HCT116 (cell line): ENCODE measurements around the gene MUS81. TPM values are rescaled to one million over a fixed set of nuclear protein-coding genes. Genes with fewer than 3 reads are reported as not detected.
A peak's percentile ranks its signal among the peaks of the same experiment; 100 is the strongest.

Experiments used
- ATAC-seq: fragments of 200-7000 bp; cut with Tn5 transposase; 2 replicates; pipeline ENCODE4 v1.9.1; 2020; ENCODE audit warnings: mild to moderate bottlenecking, moderate library complexity
- BruUV-seq: library from RNA; stranded (reverse); fragments of 400-500 nt; replicated peaks from 2 replicates; lab custom pipeline; 2021; lab: Mats Ljungman, UMichigan
- CTCF ChIA-PET: fragments of 300-600 bp; sonication (Branson Sonifier 250); formaldehyde crosslinking; loops from one replicate; lab custom pipeline; 2021; ENCODE audit warnings: antibody characterized with exemption; lab: Charles Lee
- POLR2A ChIA-PET: fragments of 300-600, 350-600 bp; sonication (Branson Sonifier 250); formaldehyde crosslinking; loops from one replicate; lab custom pipeline; 2021; ENCODE audit warnings: antibody characterized with exemption; lab: Charles Lee
- RAD21 ChIA-PET, 2 experiments: fragments of 300-600 bp; sonication (Branson Sonifier 250); formaldehyde crosslinking; loops; one replicate each; lab custom pipeline; 2023; ENCODE audit warnings: low total read pairs in 2 of 2; ENCODE audit not compliant: uncharacterized antibody in 2 of 2, unreplicated experiment in 2 of 2, low non-redundant PET in 1 of 2; lab: Charles Lee
- DNase-seq: peaks from one replicate; pipeline ENCODE4 v3.0.0-alpha.2; 2010; ENCODE audit warnings: low read depth, low spot score
- H2AFZ ChIP-seq: fragments of 200-600 bp; shearing (Covaris generic), sonication (generic); 2 replicates; pipeline ENCODE4 v1.6.1; 2017; ENCODE audit warnings: low read depth, mixed run types, mixed read lengths, antibody characterized with exemption, low read length; ENCODE audit not compliant: poor library complexity, severe bottlenecking
- H3K27ac ChIP-seq: 2 replicates; pipeline ENCODE4 v1.5.1; 2012; ENCODE audit warnings: low read depth, low read length
- H3K27me3 ChIP-seq: fragments of 200-600 bp; sonication (generic); 2 replicates; pipeline ENCODE4 v1.6.1; 2016; ENCODE audit warnings: mixed run types, low read length, mixed read lengths; ENCODE audit not compliant: insufficient read depth
- H3K36me3 ChIP-seq, 2 experiments: fragments of 200-500 bp in 1 of 2; fragments of 200-600 bp in 1 of 2; sonication (Bioruptor generic) in 1 of 2; sonication (generic) in 1 of 2; 2 replicates each; pipeline versions ENCODE4 v1.5.1 to v1.6.1; 2014 to 2016; ENCODE audit warnings: low read length in 2 of 2, inconsistent platforms in 1 of 2, mixed read lengths in 1 of 2, mixed run types in 1 of 2; ENCODE audit not compliant: insufficient read depth in 2 of 2, control insufficient read depth in 1 of 2
- H3K4me1 ChIP-seq, 2 experiments: fragments of 200-600 bp in 1 of 2; sonication (generic) in 1 of 2; 2 replicates each; pipeline versions ENCODE4 v1.5.1 to v1.6.1; 2012 to 2017; ENCODE audit warnings: low read length in 2 of 2, inconsistent platforms in 1 of 2, mild to moderate bottlenecking in 1 of 2, mixed read lengths in 1 of 2, mixed run types in 1 of 2, moderate library complexity in 1 of 2; ENCODE audit not compliant: insufficient read depth in 2 of 2, control insufficient read depth in 1 of 2
- H3K4me2 ChIP-seq: fragments of 200-600 bp; sonication (generic); 2 replicates; pipeline ENCODE4 v1.6.1; 2017; ENCODE audit warnings: mixed run types, low read length, mixed read lengths
- H3K4me3 ChIP-seq, 2 experiments: fragments of 200-600 bp in 1 of 2; sonication (generic) in 1 of 2; replicated peaks in 1 of 2; 2 replicates each; pipeline ENCODE4 v1.5.1; 2011 to 2016; ENCODE audit warnings: low read length in 2 of 2, control low read depth in 1 of 2, low read depth in 1 of 2, mild to moderate bottlenecking in 1 of 2, mixed read lengths in 1 of 2, mixed run types in 1 of 2
- H3K79me2 ChIP-seq: fragments of 200-600 bp; sonication (generic); 2 replicates; pipeline ENCODE4 v1.6.1; 2017; ENCODE audit warnings: mild to moderate bottlenecking, mixed run types, low read length, moderate library complexity, mixed read lengths; ENCODE audit not compliant: insufficient read depth
- H3K9ac ChIP-seq: fragments of 200-600 bp; sonication (generic); 2 replicates; pipeline ENCODE4 v1.6.1; 2016; ENCODE audit warnings: low read length, mixed read lengths
- H3K9me2 ChIP-seq: fragments of 200-600 bp; sonication (generic), shearing (Covaris generic); 2 replicates; pipeline ENCODE4 v1.6.1; 2017; ENCODE audit warnings: mixed run types, mild to moderate bottlenecking, moderate library complexity; ENCODE audit not compliant: insufficient read depth
- H3K9me3 ChIP-seq, 2 experiments: fragments of 200-500 bp in 1 of 2; fragments of 200-600 bp in 1 of 2; sonication (Bioruptor generic) in 1 of 2; sonication (generic) in 1 of 2; 2 replicates each; pipeline ENCODE4 v1.6.1; 2014 to 2017; ENCODE audit warnings: low read length in 2 of 2, mixed read lengths in 2 of 2, inconsistent platforms in 1 of 2, low read depth in 1 of 2, mild to moderate bottlenecking in 1 of 2, mixed run types in 1 of 2, moderate library complexity in 1 of 2; ENCODE audit not compliant: control insufficient read depth in 1 of 2, insufficient read depth in 1 of 2
- H4K20me1 ChIP-seq: fragments of 200-600 bp; sonication (generic), shearing (Covaris generic); 2 replicates; pipeline ENCODE4 v1.6.1; 2017; ENCODE audit warnings: mixed run types, mild to moderate bottlenecking, moderate library complexity; ENCODE audit not compliant: insufficient read depth
- EZH2phosphoT487 ChIP-seq: fragments of 200-600 bp; IDR thresholded peaks from 2 replicates; pipeline ENCODE4 v1.6.1; 2018; ENCODE audit warnings: antibody characterized with exemption, borderline replicate concordance
- POLR2A ChIP-seq: IDR thresholded peaks from 2 replicates; pipeline ENCODE4 v1.7.0; 2011; ENCODE audit warnings: borderline replicate concordance; ENCODE audit not compliant: insufficient read depth, insufficient read length; ENCODE audit errors: extremely low read depth
- SRF ChIP-seq: IDR thresholded peaks from 2 replicates; pipeline ENCODE4 v1.6.1; 2012; ENCODE audit warnings: low read depth
- YY1 ChIP-seq: IDR thresholded peaks from 2 replicates; pipeline ENCODE4 v1.6.1; 2011; ENCODE audit warnings: low read length, low read depth, moderate library complexity, mild to moderate bottlenecking; ENCODE audit not compliant: insufficient replicate concordance; ENCODE audit errors: extremely low read depth
- ZNF274 ChIP-seq: fragments of 200-500 bp; sonication (Bioruptor generic); IDR thresholded peaks from 2 replicates; pipeline ENCODE4 v1.6.1; 2014; ENCODE audit warnings: mild to moderate bottlenecking, low read depth, low read length, inconsistent platforms
- intact Hi-C: fragments of 100-400 bp; cut with micrococcal nuclease; formaldehyde crosslinking; loops from 2 replicates; pipeline ENCODE4 v1.10.0; 2022
- total RNA-seq: library from RNA; stranded (reverse); gene quantifications from one replicate; pipeline ENCODE4 v1.2.1, GENCODE V29; 2021; ENCODE audit not compliant: unreplicated experiment
- TF ChIP-seq, protein P1 (sequence below), 3 experiments: fragments of 200-600 bp in 1 of 3; sonication (generic) in 1 of 3; IDR thresholded peaks in 2 of 3; conservative IDR thresholded peaks in 1 of 3; 2 replicates each; pipeline ENCODE4 v1.5.1; 2012 to 2017; ENCODE audit warnings: low read depth in 2 of 3, low read length in 2 of 3, antibody characterized with exemption in 1 of 3, borderline replicate concordance in 1 of 3, control low read depth in 1 of 3, mild to moderate bottlenecking in 1 of 3, mixed read lengths in 1 of 3, mixed run types in 1 of 3, moderate library complexity in 1 of 3; ENCODE audit not compliant: insufficient read depth in 1 of 3
- TF ChIP-seq, protein P2 (sequence below): IDR thresholded peaks from 2 replicates; pipeline ENCODE4 v1.6.1; 2012; ENCODE audit warnings: low read depth
- TF ChIP-seq, protein P3 (sequence below): IDR thresholded peaks from 2 replicates; pipeline ENCODE4 v1.6.1; 2012

The MUS81 gene
- total RNA-seq, 1 experiment from 2014 or later, result 47.2 TPM

DNA sequence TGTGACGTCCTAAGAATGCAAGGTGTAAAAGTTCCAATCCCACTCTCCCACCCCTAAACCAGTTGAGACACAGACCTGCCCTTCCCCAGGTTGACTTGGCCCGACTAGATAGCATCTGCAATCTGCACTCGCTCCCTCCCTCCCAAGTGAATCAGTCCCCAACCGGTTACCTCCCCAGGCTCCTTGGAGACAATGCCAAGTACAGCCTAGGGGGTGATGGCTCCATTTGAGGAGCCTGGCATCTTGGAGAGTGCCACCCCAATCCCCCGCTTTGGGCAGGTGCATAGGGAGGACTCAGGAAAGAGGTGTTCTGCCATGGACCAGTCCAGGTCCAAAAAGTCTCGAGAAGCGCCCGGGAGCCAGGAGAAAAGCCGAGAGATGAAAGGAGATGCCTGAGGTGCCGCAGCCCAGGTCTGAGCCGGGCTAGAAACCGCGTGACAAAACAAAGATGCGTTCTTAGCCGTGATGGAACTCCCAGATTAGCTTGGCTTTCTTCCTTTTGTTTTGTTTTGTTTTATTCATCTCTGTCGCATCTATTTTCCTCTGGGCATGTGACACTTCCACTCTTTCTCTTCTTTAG is 45.2 kb upstream of the MUS81 start:
- RAD21 ChIA-PET, result no interaction called here
- POLR2A ChIA-PET, result no interaction called here
- Histone ChIP-seq H3K4me1 (peaks cover 0 to 12% of the 10 kb centered on the region in 2 experiments; a peak in 2 of 4 replicates), H3K27ac (no peak overlapping the region), H3K79me2 (no peaks in the 10 kb centered on the region), H4K20me1 (no peaks in the 10 kb centered on the region), H3K9ac (no peak overlapping the region), H3K27me3 (no peaks in the 10 kb centered on the region), H3K4me3 (no peak overlapping the region), H2AFZ (no peak overlapping the region), H3K4me2 (no peak overlapping the region), H3K9me3 (no peaks in the 10 kb centered on the region), H3K36me3 (no peaks in the 10 kb centered on the region), H3K9me2 (no peaks in the 10 kb centered on the region)
- DNase-seq, result no peak
- no peak for TF ChIP-seq EZH2phosphoT487
- TF ChIP-seq, protein P1, sequence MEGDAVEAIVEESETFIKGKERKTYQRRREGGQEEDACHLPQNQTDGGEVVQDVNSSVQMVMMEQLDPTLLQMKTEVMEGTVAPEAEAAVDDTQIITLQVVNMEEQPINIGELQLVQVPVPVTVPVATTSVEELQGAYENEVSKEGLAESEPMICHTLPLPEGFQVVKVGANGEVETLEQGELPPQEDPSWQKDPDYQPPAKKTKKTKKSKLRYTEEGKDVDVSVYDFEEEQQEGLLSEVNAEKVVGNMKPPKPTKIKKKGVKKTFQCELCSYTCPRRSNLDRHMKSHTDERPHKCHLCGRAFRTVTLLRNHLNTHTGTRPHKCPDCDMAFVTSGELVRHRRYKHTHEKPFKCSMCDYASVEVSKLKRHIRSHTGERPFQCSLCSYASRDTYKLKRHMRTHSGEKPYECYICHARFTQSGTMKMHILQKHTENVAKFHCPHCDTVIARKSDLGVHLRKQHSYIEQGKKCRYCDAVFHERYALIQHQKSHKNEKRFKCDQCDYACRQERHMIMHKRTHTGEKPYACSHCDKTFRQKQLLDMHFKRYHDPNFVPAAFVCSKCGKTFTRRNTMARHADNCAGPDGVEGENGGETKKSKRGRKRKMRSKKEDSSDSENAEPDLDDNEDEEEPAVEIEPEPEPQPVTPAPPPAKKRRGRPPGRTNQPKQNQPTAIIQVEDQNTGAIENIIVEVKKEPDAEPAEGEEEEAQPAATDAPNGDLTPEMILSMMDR (IDR thresholded peaks at IDR 0.05 in 2 of 3, conservative IDR thresholded peaks at IDR 0.05 in 1 of 3; ENCODE audit: borderline replicate concordance in 1 of 3, insufficient read depth in 1 of 3, low read depth in 2 of 3, low read length in 2 of 3), result no peak
- TF ChIP-seq, protein P2, sequence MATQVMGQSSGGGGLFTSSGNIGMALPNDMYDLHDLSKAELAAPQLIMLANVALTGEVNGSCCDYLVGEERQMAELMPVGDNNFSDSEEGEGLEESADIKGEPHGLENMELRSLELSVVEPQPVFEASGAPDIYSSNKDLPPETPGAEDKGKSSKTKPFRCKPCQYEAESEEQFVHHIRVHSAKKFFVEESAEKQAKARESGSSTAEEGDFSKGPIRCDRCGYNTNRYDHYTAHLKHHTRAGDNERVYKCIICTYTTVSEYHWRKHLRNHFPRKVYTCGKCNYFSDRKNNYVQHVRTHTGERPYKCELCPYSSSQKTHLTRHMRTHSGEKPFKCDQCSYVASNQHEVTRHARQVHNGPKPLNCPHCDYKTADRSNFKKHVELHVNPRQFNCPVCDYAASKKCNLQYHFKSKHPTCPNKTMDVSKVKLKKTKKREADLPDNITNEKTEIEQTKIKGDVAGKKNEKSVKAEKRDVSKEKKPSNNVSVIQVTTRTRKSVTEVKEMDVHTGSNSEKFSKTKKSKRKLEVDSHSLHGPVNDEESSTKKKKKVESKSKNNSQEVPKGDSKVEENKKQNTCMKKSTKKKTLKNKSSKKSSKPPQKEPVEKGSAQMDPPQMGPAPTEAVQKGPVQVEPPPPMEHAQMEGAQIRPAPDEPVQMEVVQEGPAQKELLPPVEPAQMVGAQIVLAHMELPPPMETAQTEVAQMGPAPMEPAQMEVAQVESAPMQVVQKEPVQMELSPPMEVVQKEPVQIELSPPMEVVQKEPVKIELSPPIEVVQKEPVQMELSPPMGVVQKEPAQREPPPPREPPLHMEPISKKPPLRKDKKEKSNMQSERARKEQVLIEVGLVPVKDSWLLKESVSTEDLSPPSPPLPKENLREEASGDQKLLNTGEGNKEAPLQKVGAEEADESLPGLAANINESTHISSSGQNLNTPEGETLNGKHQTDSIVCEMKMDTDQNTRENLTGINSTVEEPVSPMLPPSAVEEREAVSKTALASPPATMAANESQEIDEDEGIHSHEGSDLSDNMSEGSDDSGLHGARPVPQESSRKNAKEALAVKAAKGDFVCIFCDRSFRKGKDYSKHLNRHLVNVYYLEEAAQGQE, result no peak
- TF ChIP-seq, protein P3, sequence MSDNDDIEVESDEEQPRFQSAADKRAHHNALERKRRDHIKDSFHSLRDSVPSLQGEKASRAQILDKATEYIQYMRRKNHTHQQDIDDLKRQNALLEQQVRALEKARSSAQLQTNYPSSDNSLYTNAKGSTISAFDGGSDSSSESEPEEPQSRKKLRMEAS, result no peak
- TF ChIP-seq POLR2A, result no peak
- TF ChIP-seq SRF, result no peak
- no peak for TF ChIP-seq YY1
- no peak for TF ChIP-seq ZNF274
- CTCF ChIA-PET, result interaction anchor here (1.5 kb wide), 1 partner anchor 36 kb away, joined by 3 read pairs; no protein-coding TSS in a partner anchor
- intact Hi-C loops, result no loop called here
- BruUV-seq, result TSS peak; percentile 24
- ATAC-seq, result no peak
